Loucy (cell line): ENCODE data around the gene WSCD1.

Experiments
- H2AFZ ChIP-seq: fragments of 200-600 bp; sonication (generic); 2 replicates; pipeline ENCODE4 v1.6.0; 2016; ENCODE audit warnings: antibody characterized with exemption, mild to moderate bottlenecking, low read length, moderate library complexity
- H3F3A ChIP-seq: fragments of 200-600 bp; 2 replicates; pipeline ENCODE4 v1.6.0; 2016; ENCODE audit warnings: antibody characterized with exemption, low read depth, mild to moderate bottlenecking
- H3K27me3 ChIP-seq: fragments of 200-600 bp; sonication (generic); 2 replicates; pipeline ENCODE4 v1.6.1; 2014; ENCODE audit warnings: low read length, mild to moderate bottlenecking; ENCODE audit not compliant: insufficient read depth, poor library complexity, severe bottlenecking
- H3K36me3 ChIP-seq: fragments of 200-600 bp; sonication (generic); 2 replicates; pipeline ENCODE4 v1.6.1; 2016; ENCODE audit warnings: low read length; ENCODE audit not compliant: insufficient read depth
- H3K4me1 ChIP-seq: fragments of 200-600 bp; sonication (generic); 2 replicates; pipeline ENCODE4 v1.5.1; 2014; ENCODE audit warnings: low read length, mild to moderate bottlenecking; ENCODE audit not compliant: insufficient read depth, poor library complexity, severe bottlenecking
- H3K4me2 ChIP-seq: fragments of 200-600 bp; sonication (generic); 2 replicates; pipeline ENCODE4 v1.6.0; 2014; ENCODE audit warnings: antibody characterized with exemption, low read length, low read depth, mild to moderate bottlenecking; ENCODE audit not compliant: poor library complexity, severe bottlenecking
- H3K4me3 ChIP-seq: fragments of 200-600 bp; sonication (generic); 2 replicates; pipeline ENCODE4 v1.5.1; 2014; ENCODE audit warnings: low read length, mild to moderate bottlenecking, mixed read lengths; ENCODE audit not compliant: poor library complexity, severe bottlenecking
- H3K79me2 ChIP-seq: fragments of 200-600 bp; sonication (generic); 2 replicates; pipeline ENCODE4 v1.6.1; 2014; ENCODE audit warnings: low read length; ENCODE audit not compliant: insufficient read depth
- H3K9ac ChIP-seq: fragments of 200-600 bp; sonication (generic); 2 replicates; pipeline ENCODE4 v1.6.0; 2014; ENCODE audit warnings: mild to moderate bottlenecking, low read depth, low read length, moderate library complexity; ENCODE audit not compliant: poor library complexity, severe bottlenecking
- H3K9me2 ChIP-seq: fragments of 200-600 bp; sonication (generic); replicated peaks from 2 replicates; pipeline ENCODE4 v1.6.1; 2016; ENCODE audit warnings: low read depth, low read length, mixed read lengths
- H3K9me3 ChIP-seq: fragments of 200-600 bp; sonication (generic); 2 replicates; pipeline ENCODE4 v1.6.1; 2014; ENCODE audit warnings: mild to moderate bottlenecking, antibody characterized with exemption, low read length, low read depth; ENCODE audit not compliant: insufficient read depth
- H4K20me1 ChIP-seq: fragments of 200-600 bp; sonication (generic); 2 replicates; pipeline ENCODE4 v1.6.0; 2014; ENCODE audit warnings: antibody characterized with exemption, low read length, mild to moderate bottlenecking; ENCODE audit not compliant: insufficient read depth, poor library complexity, severe bottlenecking
- EZH2phosphoT487 ChIP-seq: fragments of 200-600 bp; IDR thresholded peaks from 2 replicates; pipeline ENCODE4 v1.6.1; 2018; ENCODE audit warnings: antibody characterized with exemption, mild to moderate bottlenecking, moderate library complexity, borderline replicate concordance
- TF ChIP-seq, protein P1 (sequence below): fragments of 200-600 bp; sonication (generic); conservative IDR thresholded peaks from 2 replicates; pipeline ENCODE4 v1.5.1; 2014; ENCODE audit warnings: mild to moderate bottlenecking, antibody characterized with exemption, low read length

WSCD1 gene

DNA sequence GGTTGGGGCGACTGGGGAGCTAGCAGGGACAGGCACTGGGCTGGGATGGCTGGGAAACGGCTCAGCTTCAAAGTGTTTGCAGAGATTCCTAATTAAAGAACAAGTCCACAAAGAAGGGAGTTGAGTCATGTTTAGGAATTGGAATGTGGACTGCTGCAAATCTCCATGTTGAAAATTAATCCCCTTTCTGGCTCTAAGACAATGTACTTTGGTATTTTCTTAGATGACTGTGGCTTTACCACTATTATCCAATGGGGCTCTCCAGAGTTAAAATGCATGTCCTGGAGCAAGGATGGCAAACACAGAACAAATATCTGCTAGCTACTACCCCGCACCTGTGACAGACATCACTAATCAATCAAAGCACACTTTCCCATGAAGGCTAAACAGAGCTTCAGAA, 22.2 kb upstream of the WSCD1 start:
- H3F3A ChIP-seq: no peaks in the 10 kb centered on the region
- H3K9ac ChIP-seq: no peak overlapping the region
- no peak overlapping the region for H2AFZ ChIP-seq
- TF ChIP-seq, protein P1, sequence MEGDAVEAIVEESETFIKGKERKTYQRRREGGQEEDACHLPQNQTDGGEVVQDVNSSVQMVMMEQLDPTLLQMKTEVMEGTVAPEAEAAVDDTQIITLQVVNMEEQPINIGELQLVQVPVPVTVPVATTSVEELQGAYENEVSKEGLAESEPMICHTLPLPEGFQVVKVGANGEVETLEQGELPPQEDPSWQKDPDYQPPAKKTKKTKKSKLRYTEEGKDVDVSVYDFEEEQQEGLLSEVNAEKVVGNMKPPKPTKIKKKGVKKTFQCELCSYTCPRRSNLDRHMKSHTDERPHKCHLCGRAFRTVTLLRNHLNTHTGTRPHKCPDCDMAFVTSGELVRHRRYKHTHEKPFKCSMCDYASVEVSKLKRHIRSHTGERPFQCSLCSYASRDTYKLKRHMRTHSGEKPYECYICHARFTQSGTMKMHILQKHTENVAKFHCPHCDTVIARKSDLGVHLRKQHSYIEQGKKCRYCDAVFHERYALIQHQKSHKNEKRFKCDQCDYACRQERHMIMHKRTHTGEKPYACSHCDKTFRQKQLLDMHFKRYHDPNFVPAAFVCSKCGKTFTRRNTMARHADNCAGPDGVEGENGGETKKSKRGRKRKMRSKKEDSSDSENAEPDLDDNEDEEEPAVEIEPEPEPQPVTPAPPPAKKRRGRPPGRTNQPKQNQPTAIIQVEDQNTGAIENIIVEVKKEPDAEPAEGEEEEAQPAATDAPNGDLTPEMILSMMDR: no peak
- no peak for TF ChIP-seq EZH2phosphoT487
- peaks cover 10% of the 10 kb centered on the region; the same call in 1 of the 2 replicates for H3K9me3 ChIP-seq
- H3K9me2 ChIP-seq: no peaks in the 10 kb centered on the region
- H3K4me1 ChIP-seq: no peaks in the 10 kb centered on the region
- H3K79me2 ChIP-seq: no peaks in the 10 kb centered on the region
- H3K36me3 ChIP-seq: no peaks in the 10 kb centered on the region
- H4K20me1 ChIP-seq: no peaks in the 10 kb centered on the region
- H3K4me3 ChIP-seq: no peak overlapping the region
- H3K27me3 ChIP-seq: no peaks in the 10 kb centered on the region
- no peak overlapping the region for H3K4me2 ChIP-seq

DNA sequence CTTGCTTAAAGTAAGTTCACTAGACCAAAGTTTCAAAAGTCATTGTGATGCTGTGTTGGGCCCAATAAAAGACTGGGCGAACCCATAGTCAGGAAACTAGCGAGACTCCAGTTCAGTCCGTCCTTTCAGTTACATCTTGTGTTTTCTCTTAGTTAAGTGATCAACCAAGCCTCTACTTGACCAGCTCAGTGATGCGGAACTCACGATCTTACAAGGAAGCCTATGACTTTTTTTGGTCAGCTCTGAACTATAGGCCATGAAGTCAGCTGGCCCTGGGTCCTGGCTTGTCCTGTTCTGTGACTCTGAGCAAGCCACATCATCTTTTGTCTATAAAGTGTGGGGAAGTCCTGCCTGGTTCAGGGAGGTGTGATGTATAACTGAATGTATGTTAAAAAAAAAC, 21.7 kb upstream of the WSCD1 start:
- Histone ChIP-seq H3K9ac (no peak overlapping the region), H3K4me3 (no peak overlapping the region), H2AFZ (no peak overlapping the region), H3K9me2 (no peaks in the 10 kb centered on the region), H3K36me3 (no peaks in the 10 kb centered on the region), H3K4me2 (no peak overlapping the region), H3K9me3 (peaks cover 10% of the 10 kb centered on the region; the same call in 1 of the 2 replicates), H3K79me2 (no peaks in the 10 kb centered on the region), H3K27me3 (no peaks in the 10 kb centered on the region), H3F3A (no peaks in the 10 kb centered on the region), H4K20me1 (no peaks in the 10 kb centered on the region), H3K4me1 (no peaks in the 10 kb centered on the region)
- no peak for TF ChIP-seq EZH2phosphoT487
- TF ChIP-seq, protein P1: no peak

DNA sequence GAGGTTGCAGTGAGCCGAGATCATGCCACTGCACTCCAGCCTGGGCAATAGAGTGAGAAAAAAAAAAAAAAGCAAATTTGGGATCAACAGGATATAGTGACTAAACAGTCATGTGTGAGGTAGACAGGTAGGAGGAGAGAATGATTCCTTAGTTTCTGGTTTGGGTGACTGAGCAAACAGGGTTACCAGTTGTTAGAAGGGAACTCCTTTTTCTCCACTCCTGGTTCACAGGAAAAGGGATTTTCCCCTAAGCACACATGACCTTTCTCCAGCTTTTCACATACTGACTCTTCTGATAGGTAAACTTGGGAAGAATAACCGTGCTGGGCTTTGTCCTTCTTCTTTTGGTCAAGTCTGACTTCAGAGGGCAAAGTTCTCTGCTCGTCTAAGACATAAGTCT, 17.3 kb upstream of the WSCD1 start:
- Histone ChIP-seq H3K79me2 (no peaks in the 10 kb centered on the region), H3K9ac (no peak overlapping the region), H3K36me3 (no peaks in the 10 kb centered on the region), H3K4me1 (no peaks in the 10 kb centered on the region), H2AFZ (no peak overlapping the region), H3K4me2 (no peak overlapping the region), H3K9me3 (no peaks in the 10 kb centered on the region; the same call in 1 of the 2 replicates), H3F3A (no peaks in the 10 kb centered on the region), H4K20me1 (no peaks in the 10 kb centered on the region), H3K4me3 (no peak overlapping the region), H3K27me3 (no peaks in the 10 kb centered on the region), H3K9me2 (no peaks in the 10 kb centered on the region)
- TF ChIP-seq, protein P1: no peak
- TF ChIP-seq EZH2phosphoT487: no peak
